Gastrocnemius medialis (tissue), 4 donors: ENCODE data around the gene RTN4RL1.

ENCODE experiments used
- CTCF ChIP-seq, 5 experiments: fragments of 450-650 bp in 3 of 5; fragments of 200-600 bp in 2 of 5; sonication (generic) in 2 of 5; IDR thresholded peaks in 4 of 5; conservative IDR thresholded peaks in 1 of 5; 1 replicate in 4 of 5; 2 replicates in 1 of 5; pipeline ENCODE4 v1.5.1; 2016 to 2019; ENCODE audit warnings: antibody characterized with exemption in 5 of 5, mild to moderate bottlenecking in 3 of 5, moderate library complexity in 3 of 5
- POLR2A ChIP-seq, 2 donors: fragments of 450-650 bp; IDR thresholded peaks; one replicate each; pipeline ENCODE4 v1.6.1; 2017; ENCODE audit warnings: antibody characterized with exemption in 2 of 2, mild to moderate bottlenecking in 2 of 2, moderate library complexity in 2 of 2

- TF ChIP-seq CTCF (IDR thresholded peaks at IDR 0.05 in 4 of 5, conservative IDR thresholded peaks at IDR 0.05 in 1 of 5) (no peak), POLR2A (IDR thresholded peaks at IDR 0.05) (no peak)
Measured at GRCh38 chr17:1965556-1966273, 59.4 kb downstream of the RTN4RL1 start.
